HuH-7.5 (cell line): Measurements from ENCODE around the gene DBN1.

ENCODE experiments used
- DNase-seq: peaks from one replicate; pipeline ENCODE4 v3.0.0; 2011; ENCODE audit warnings: low spot score

DBN1 gene

DNA sequence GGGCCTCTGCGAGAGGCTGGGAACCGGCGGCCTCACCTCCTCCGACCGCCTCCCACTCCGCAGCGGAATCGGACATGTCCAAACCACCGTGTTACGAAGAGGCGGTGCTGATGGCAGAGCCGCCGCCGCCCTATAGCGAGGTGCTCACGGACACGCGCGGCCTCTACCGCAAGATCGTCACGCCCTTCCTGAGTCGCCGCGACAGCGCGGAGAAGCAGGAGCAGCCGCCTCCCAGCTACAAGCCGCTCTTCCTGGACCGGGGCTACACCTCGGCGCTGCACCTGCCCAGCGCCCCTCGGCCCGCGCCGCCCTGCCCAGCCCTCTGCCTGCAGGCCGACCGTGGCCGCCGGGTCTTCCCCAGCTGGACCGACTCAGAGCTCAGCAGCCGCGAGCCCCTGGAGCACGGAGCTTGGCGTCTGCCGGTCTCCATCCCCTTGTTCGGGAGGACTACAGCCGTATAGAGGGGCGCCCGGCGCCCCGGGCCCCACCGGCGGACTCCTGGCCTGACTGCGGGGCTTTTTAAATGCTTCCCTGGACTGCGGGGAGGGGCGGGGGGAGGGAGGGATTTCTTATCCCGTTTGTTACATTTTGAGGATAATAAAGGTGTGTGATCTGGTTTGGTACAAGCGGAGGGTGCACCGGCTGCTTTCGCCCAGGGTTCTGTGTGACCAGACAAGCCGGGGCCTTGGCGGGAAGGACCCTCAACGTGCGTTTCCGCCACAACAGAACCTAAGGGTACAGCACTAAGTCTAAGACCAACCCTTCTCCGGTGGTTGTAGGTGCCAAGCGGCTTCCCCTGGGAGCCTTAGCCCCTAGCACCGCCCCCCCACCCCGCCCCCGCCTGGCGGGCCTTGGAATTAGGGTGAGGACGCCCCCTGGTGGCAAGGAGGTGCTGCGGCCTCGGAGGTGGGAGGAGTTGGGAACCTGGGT lies 17.5 kb downstream of the DBN1 start:
- peak; percentile 99 for DNase-seq

DNA sequence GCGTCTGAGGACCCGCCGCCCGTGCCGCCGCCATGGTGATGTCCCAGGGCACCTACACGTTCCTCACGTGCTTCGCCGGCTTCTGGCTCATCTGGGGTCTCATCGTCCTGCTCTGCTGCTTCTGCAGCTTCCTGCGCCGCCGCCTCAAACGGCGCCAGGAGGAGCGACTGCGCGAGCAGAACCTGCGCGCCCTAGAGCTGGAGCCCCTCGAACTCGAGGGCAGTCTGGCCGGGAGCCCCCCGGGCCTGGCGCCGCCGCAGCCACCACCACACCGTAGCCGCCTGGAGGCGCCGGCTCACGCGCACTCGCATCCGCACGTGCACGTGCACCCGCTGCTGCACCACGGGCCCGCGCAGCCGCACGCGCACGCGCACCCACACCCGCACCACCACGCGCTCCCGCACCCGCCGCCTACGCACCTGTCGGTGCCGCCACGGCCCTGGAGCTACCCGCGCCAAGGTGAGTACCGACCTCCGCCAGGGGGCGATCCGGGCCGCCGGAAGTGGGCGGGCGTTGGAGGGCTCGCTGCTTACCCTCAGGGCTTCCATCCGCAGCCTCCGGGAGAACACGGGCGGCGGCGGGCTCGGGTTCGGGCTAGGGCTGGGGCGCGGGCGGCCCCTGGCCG lies 18.3 kb downstream of the DBN1 start:
- DNase-seq: peak; percentile 98

DNA sequence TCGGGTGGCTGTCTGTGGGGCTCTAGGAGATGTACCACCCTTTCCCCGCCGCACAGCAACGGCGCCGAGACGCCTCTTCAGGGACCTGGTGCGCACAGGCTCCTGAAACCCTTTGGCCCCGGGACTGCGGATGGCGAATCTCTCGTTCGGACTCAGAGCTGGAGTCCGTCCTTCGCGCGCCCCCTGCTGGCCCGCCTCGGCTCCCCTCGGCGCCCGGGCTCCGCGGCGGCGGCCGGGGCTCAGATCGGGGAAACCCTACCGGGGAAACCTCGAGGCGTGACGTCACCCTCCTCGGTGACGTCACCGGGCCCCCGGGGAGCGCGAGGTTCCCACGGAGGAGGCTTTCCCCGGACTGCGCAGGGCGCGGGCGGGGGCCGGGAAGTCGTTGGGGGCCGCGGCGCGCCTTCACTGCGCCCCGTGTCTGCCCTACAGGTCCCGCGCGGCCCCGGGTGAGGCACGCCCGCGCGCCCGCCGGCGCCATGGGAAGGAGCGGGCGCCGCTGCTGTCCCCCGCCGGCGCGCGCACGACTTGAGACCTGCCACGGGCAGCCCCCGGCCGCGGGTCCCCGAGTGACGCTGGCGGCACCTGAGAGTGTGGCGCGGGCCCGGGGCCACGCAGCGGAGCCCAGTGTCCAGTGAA lies 18.9 kb downstream of the DBN1 start:
- peak; percentile 100 for DNase-seq

DNA sequence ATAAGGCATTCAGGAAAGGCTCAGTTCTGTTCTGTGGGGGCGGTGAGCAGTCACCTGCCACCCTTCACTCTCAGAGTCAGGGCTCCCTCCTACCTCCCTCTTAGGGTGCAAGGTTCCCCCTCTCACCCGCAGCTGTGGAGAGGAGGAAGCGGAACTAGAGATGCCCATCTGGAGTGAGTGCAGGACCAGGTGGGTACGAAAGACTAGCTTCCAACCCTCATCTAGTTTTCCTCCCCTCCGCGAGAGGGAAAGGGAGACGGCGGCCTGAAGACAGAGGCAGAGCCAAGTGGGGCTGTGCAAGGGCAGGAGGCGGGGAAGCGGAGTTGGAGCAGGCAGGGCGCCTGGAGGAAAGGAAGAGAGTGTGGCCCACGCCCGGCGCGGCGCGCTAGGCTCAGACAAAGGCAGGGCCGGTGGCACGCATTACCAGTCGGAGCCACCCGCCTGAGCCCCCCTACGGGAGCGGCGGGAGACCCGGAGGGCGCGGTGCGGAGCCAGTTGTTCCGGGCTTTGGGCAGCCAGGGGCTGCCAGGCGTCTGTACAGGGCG lies 19.5 kb downstream of the DBN1 start:
- DNase-seq: no peak

DNA sequence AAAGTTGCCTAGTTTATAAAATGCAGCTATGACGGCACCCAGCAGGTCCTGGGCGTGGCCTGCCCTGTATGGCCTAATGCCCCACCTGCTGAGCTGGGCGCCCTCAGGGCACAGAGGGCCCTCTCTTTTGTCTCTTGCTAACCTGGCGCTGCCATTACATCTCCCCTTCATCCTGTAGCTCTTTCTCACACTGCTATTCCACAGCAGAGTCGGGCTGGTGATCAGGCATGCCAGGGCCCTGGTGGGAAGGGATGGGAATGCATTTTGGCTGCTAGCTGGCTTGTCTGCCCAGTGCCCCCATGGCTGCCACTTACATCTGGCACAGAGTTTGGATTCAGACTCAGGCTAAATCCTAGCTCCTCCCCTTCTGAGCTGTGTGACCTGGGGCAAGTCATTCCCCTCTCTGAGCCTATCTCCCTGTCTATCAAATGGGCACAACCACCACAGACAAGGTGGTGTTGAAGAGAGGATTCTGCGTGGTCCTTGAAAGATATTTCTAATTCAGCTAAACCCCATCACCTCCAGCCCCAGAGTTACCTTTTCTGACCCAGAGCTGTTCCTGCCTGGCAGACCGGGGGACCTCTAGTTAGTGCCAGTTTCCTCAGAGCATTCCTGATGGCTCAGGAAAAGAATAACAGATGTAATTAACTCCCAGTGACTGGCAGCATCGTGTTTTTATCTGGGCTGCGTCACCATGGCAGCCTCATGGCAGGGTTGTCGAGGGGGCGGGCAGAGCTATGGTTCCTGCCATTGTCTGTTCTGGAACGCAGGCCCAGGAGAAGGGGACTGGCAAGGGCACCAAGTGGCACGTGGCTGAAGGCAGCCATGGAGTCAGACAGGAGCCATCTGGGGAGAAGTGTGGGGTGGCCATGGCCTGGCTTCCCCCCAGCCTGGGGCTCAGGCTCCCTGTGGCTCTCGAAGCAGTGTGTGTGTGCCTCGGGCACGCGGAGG lies 20.5 kb downstream of the DBN1 start:
- DNase-seq: no peak

DNA sequence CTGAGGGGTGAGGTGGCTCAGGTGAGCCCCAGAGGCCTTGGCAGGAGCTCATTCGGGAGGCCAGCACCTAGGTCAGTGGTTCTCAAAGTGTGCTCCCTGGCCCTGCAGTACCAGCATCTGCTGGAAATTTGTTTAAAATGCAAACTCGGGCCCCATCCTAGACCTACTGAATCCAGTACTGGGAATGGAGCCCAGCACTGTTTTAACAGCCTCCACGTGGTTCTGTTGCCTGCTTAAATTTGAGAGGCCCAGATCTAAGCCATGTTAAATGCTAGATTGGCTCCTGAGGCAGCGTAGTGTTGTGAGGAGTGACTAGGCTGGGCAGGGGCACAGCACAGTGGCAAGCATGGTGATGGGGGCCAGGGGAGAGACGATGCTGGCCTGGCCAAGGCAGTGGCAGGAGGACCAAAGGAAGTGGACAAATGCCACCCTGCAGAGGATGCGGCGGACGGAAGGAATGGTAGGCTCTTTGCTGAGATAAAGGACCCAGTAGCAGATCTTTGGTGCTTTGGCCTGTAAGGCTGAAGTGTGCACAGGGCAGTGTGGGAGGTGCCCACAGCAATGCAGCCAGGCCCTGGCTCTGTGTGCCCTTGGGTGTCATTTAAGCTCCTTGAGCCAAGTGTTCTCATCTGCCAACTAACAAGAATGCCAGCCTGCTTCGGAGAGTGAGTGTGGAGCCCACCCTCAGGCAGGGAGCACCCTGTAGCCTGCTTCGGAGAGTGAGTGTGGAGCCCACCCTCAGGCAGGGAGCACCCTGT lies 22.6 kb downstream of the DBN1 start:
- no peak for DNase-seq

DNA sequence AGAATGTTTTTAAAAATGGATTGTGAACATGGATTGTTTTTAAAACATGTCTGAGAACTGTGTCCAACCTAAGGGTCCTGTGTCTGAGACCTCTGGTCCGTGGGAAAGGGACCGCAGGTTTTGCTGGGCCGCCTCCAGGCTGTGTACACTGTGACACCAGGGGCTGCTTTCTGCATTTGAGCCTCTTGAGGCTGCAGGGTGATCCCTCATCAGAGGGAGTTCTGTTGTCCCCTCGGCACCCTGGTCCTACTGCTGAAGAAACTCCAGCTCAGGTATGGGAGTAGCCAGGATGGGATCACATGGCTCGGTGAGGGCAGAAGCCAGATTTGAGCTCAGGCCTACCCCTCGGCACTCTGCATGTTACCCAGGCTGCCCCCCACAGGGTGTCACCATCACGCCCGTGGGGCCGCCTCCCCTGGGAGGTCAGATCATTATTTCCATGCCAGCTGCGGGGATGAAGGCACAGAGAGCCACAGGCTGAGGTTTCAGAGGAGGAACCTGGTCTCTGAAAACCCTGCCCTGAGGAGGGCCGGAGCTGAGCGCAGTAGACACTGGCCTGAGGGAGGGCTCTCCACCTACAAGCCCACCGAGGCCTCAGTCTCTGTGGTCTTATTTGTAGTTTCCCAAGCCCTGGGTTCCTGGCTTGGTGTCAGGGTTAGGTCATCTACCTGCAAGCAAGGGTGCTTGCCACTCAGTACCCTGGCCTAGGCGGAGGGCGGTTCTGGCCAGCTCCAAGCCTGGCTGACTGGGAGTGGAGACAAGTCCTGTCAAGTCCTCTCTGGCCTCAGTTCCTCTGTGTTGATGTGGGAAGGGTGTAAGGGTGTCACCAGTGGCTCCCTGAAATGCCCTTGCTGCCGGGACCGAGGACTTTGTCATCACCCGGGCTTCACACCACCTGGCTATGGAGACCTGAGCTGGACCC lies 24.0 kb downstream of the DBN1 start:
- DNase-seq: no peak

DNA sequence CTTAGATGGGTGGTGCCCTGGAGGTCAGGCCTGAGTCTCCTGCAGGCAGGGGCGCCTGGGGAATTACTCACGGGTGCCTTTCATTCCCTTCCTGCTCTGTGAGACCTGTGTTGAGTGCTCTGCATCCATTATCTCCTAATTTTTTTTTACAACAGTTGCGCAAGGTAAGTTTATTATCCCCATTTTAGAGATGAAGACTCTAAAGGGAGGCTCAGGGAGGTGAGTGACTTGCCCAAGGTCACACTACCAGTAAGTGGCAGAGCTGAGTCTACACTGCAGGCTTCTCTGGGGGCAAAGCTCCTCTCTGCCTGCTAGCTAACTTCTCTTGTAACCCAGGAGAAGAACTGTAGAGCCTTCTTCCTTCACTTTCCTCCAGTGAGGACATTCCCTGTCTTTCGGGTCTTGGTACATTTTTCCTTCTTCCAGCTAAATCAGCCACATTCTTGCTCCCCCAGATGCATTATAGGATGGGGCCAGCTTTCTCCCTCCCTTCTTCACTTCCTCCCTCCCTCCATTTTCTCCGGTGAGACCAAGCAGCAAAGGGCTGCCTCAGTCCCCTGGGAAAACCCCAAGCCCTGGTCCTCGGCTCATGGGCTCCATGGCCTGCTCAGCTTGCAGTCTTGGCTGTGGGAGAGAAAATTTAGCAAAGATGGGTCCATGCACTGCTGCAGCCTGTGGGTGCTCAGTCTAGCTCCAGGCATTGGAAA lies 25.0 kb downstream of the DBN1 start:
- DNase-seq: no peak

DNA sequence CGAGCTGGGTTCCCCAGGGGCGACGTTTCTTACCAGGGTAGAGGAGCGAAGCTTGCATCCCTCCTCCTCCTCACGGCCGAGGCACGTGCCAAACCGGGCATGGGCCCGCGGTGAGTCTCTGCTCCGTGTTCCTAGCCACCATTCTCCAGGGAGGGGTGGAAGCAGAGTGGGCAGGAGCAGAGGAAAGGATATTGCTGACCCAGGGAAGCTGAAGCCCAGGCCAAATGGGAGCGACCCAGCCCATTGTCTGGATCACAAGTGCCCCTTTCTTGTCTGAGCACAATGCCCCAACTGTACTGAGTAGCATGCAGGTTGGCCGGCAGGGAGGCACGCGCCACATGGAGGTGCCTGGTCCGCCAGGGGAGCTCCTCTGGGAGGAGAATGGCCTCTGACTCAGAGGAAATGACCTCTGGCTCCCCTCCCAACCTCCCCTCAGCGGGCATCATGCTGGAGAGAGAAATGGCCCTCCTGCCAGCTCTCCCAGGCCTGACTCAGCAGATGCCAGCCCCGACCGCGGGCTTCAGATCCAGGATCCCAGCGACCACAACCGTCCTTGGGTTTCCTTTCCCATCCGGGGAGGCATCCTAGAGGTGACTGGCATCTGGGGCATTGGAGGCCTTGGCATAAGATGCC lies 25.7 kb downstream of the DBN1 start:
- DNase-seq: no peak

DNA sequence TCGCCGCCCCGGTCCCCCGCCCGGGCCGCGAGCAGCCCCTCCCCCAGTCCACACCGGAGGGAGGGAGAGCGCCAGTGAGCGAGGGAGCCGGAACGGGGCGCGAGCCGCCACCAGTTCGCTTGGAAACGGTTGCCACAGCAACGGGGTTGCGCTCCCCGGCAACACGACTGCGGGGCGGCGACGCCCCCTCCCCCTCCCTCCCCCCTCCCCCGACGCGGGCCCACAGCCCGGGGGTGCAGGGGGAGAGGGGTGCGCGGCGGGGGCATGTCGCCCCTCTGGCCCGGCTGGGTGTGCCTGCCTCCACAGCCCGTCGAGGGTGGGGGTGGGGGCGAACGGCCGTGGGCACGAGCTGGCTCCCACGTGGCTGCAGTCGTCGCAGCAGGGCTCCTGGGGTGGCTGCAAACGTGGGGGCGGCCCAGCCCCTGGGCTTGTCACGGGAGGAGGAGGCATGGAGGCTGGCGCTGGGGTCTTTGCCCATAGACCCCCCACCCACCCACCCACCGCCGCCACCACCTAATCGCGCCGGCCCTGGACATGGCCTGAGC lies 26.3 kb downstream of the DBN1 start:
- DNase-seq: peak; percentile 74

DNA sequence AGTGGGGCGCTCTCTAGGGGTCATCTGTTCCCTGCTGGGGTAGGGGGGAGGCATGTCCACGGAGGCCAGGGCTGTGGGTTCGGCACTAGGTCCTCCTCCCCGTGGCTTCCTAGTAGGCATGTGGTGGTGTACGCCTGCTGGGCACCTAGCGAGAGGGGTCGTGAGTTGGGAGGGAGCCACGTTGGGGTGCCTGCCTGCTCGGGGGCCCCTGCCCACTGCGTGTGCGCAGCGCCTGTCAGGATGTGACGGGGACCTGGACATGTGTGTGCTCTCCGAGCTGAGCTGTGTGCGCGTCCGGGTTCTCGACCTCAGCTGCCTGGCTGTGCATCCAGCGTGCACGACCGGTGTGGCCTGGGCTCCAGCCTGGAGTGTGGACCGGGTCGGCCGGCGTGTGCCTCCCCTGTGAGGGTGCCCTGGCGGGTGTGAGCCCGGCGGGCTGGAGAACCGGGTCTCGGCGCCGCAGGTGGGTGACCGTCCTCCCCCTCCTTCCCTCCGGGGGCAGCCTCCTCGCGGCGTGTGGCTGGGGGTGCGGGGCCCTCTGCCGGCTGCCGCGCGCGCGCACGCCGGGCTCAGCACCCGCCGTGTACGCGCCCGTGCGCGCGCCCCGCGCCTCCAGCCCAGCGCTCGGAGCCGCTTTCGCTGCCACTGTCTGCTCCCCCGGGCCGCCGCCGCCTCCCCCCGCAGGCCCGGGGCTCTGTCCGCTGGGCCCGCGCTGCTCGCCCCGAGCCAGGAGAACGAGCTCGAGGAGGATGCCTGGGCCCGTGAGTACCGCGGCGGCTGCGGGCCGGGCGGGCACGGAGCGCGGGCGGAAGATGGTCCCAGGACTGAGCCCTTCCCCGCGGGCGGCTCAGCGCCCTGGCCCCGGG lies 27.0 kb downstream of the DBN1 start, which contains the start of gene PRR7:
Gene PRR7 (plus strand): TSS at position 615 of the 866 bp plus-strand sequence. CDS start 8,254 bp downstream, outside the sequence.
- DNase-seq: peak; percentile 96

DNA sequence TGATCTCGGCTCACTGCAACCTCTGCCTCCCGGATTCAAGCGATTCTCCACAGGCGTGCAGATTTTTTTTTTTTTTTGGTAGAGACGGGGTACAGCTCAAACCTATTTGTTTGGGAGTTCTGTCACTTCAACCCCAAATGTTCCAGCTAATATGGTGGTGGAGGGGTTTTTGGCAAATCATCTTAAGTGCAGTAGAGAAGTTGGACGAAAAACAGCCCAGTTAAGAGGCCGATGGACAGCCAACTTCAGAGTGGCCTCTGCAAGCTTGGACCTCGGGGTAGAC lies 27.6 kb downstream of the DBN1 start:
- no peak for DNase-seq

DNA sequence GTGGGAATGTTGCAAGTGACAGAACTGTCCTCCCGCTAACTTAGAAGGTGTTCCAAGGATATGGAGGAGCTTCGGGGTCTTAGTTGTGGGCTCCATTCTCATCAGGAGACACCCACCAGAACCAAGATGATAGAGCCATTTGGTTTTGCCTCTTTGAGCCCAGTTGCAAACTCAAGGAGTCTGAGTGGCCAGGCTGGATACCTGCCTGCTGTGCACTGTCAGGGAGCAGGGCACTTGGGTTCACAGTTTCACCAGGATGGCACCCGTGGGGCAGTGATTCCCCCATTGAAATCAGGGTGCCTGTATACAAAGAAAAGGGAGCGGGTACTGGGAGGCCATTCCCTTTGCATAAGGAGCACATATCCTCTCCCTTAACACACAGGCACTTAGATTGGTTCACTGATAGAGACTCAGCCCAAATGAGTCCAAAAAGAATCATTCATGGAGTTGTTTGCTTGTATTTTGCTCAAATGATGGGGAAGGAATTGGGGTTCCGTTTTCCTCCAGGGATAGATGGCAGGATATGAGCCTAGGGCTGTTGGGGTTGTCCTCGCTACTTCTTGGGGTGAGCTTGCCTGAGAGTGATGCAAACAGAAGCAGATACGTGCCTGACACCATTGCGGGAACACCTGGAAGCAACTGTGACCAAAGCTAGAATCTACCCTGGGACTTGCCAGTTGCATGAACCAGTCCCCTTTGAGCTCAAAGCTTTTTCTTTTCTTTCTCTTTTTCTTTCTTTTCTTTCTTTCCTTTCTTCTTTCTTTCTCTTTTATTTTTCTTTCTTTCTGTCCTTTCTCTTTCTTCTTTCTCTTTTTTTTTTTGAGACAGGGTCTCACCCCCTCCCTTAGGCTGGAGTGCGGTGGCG lies 28.1 kb downstream of the DBN1 start:
- DNase-seq: no peak

DNA sequence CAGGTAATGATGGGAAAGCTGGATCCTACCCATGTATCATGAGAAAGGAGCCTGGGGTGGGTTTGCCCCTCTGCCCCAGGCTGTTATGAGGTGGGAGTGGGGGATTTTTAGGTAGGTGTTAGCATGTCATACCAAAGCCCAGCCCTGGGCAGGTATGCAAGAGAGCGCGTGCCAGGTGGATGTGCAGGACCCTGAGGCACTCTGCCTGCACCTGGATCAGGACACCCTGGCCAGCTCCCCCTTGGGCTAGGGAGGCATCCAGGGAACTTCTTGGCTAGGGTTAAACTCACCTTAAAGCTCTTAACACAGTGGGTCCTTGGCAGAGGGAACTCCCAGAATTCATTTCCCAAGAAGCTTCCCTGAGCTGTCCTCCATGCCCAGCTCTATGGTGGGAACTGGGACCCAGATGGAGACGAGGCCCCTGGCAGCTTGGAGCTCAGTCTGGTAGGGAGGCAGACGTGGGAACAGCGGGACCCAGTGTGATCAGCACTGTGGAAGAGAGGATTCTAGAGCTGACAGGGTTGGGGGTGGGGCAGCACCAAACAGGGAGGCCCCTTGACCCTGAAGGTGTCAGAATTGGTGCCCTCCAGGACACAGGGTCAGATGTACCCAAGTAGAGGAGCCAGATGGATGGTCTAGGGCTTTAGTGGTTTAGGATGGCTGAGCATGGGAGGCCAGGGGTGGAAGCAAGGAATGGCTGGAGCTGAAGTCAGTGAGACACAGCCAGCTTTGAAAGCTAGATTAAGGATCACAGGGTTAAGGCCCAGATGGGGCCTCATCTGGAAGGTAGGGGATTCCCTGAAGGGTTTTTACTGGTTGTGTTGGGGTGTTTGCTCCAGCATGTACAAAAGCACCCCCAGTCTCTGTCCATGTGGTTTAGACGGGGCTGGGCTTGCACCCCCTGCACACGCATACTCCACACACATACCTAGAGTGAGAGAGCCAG lies 29.1 kb downstream of the DBN1 start:
- no peak for DNase-seq
